ENCODE measurements around the gene MSANTD2. TPM values are rescaled to one million over a fixed set of nuclear protein-coding genes. Genes with fewer than 3 reads are reported as not detected.

Gene MSANTD2
- polyA plus RNA-seq, 1 of the 3 experiments (the other 2 are of a cell fraction) = 6.4 TPM

DNA sequence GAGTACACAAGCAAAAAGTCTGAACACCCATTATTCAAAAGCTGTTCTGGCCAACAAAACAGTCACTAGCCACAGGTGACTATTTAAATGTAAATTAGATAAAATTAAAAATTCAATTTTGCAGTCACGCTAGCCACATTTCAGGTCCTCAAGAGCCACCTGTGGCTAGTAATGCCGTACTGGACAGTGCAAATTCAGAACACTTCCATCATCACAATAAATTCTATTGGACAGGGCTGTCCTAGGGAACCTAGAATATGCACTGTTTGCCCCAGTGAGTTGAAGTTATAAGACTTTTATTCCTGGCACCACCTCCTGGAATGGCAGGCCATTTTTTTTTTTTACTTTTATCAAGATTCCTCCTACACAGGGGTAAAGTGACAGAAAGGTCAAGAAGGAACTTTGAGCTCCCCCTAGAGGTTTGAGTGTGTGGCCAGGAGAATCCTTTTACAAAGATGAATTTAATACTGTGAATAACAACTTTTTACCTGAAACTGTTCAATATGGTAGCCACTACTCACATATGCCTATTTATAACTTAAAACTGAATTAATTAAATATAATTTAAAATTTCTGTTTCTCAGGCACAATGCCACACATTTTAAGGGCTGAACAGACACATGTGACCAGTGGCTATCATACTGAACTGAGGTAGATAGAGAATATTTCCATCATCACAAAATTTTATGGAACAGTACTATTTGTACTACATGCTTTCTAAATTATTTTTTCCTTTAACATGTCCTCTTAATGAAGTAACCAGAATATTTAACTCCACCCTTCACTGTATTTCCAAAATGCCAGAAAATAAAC lies 6.5 kb downstream of the MSANTD2 start:
- TF ChIP-seq RAD21 (IDR thresholded peaks at IDR 0.05; ENCODE audit: low read length) = peak; percentile 67
- peak; percentile 82 for TF ChIP-seq CTCF (IDR thresholded peaks at IDR 0.05)
- peak; percentile 29; the same call in 1 of the 2 replicates for TF ChIP-seq SMC3 (IDR thresholded peaks at IDR 0.05; ENCODE audit: low read depth, low read length)
- no peak for TF ChIP-seq USF2 (IDR thresholded peaks at IDR 0.05; ENCODE audit: borderline replicate concordance, low read depth, low read length)
- no peak for TF ChIP-seq NRF1 (IDR thresholded peaks at IDR 0.05; ENCODE audit: low read depth, low read length)
- Histone ChIP-seq H3K4me3 (ENCODE audit: low read depth in 2 of 2, low read length in 1 of 2) (no peak overlapping the region), H3K27me3 (ENCODE audit: insufficient read depth) (no peaks in the 10 kb centered on the region), H2AFZ (ENCODE audit: low read depth) (no peak overlapping the region), H3K36me3 (replicated peaks in 1 of 2; ENCODE audit: control insufficient read depth in 1 of 2, insufficient read depth in 2 of 2, low read length in 1 of 2) (no peaks in the 10 kb centered on the region), H4K20me1 (ENCODE audit: insufficient read depth) (peaks cover 93% of the 10 kb centered on the region), H3K9ac (no peak overlapping the region), H3K79me2 (ENCODE audit: insufficient read depth) (peaks cover 99% of the 10 kb centered on the region), H3K9me3 (no peaks in the 10 kb centered on the region), H3F3A (replicated peaks; ENCODE audit: insufficient read depth) (peaks cover 12% of the 10 kb centered on the region), H3K9me2 (no peaks in the 10 kb centered on the region), H3K27ac (ENCODE audit: low read depth in 2 of 2, low read length in 1 of 2) (no peak overlapping the region), H3K4me2 (no peak overlapping the region), H3K4me1 (ENCODE audit: control insufficient read depth in 1 of 2, insufficient read depth in 2 of 2, low read depth in 1 of 2, low read length in 1 of 2) (peaks cover 9 to 16% of the 10 kb centered on the region in 2 experiments; a peak in 3 of 4 replicates)
- WGBS (ENCODE audit: low lambda C conversion rate) = 100% methylated on average over 2 of the region's 2 CpGs
- ChIA-PET CTCF (interaction anchor here (0.6 to 10.4 kb wide), 37 partner anchors 8 to 642 kb away, joined by 3 to 70 read pairs (median 4); partner anchors contain the start of genes ESAM, ROBO3, SIAE and SPA17), POLR2A (no interaction called here)
- peak; percentile 52 for DNase-seq

DNA sequence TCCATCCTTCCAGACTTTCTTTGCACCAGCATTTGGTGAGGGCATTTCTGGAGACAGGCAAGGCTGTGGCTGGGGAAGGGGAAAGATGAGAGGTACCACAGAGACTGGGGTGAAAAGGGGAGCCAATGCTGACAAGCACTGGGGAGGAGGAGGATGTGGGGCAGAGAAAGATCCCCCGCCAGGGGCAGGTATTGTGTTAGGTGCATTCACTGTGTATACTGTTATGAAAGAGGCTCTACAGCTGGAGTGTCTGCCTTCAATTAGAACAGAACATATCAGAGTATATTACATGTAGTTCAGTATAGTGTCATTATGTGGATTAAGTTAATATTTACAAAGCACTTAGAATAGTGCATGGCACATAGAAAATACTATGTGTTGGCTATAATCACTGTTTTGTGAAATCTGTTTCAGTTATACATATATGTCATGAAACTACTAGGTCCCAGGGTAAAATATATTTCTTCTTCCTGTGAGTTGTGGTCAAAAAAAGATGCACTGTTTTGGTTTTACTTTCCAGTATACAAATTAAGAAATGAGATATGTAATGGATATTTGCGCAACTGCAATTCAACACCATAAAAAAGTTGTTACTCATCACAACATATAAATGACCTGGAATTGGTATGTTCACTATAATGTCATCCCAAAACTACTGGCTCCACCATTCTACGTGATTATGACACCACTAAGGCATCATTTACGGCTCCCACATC lies 8.4 kb downstream of the MSANTD2 start:
- Histone ChIP-seq H4K20me1 (ENCODE audit: insufficient read depth) (peaks cover 87% of the 10 kb centered on the region), H3K9ac (no peak overlapping the region), H3K9me2 (no peaks in the 10 kb centered on the region), H2AFZ (ENCODE audit: low read depth) (no peak overlapping the region), H3K4me3 (ENCODE audit: low read depth in 2 of 2, low read length in 1 of 2) (no peak overlapping the region), H3K36me3 (replicated peaks in 1 of 2; ENCODE audit: control insufficient read depth in 1 of 2, insufficient read depth in 2 of 2, low read length in 1 of 2) (no peaks in the 10 kb centered on the region), H3K27ac (ENCODE audit: low read depth in 2 of 2, low read length in 1 of 2) (no peak overlapping the region), H3K27me3 (ENCODE audit: insufficient read depth) (no peaks in the 10 kb centered on the region), H3K4me1 (ENCODE audit: control insufficient read depth in 1 of 2, insufficient read depth in 2 of 2, low read depth in 1 of 2, low read length in 1 of 2) (peaks cover 5 to 9% of the 10 kb centered on the region in 2 experiments; a peak in 3 of 4 replicates), H3K79me2 (ENCODE audit: insufficient read depth) (peaks cover 99% of the 10 kb centered on the region), H3F3A (replicated peaks; ENCODE audit: insufficient read depth) (peaks cover 8% of the 10 kb centered on the region), H3K9me3 (no peaks in the 10 kb centered on the region), H3K4me2 (no peak overlapping the region)
- ChIA-PET POLR2A (no interaction called here), CTCF (interaction anchor here (1.2 to 10.4 kb wide), 7 partner anchors 8 to 120 kb away, joined by 3 to 70 read pairs (median 13); partner anchors contain the start of genes ESAM, MSANTD2, SIAE and SPA17)
- no peak for DNase-seq
- TF ChIP-seq YY1 (IDR thresholded peaks at IDR 0.05; ENCODE audit: low read depth) = no peak
- no peak for TF ChIP-seq ELF1 (IDR thresholded peaks at IDR 0.05)
- TF ChIP-seq POLR2AphosphoS5 (IDR thresholded peaks at IDR 0.05; ENCODE audit: low read depth, low read length) = no peak
- 96% methylated on average over 4 of the region's 4 CpGs for WGBS (ENCODE audit: low lambda C conversion rate)

Measured in SK-N-SH (cell line).